SIG-M5 treated with dmso at 0.1 percent for 504 hours (cell line): ENCODE data around the gene PLEKHB2.
"Not testable (repeated sequence)": the region's sequence is repeated elsewhere in the genome, so short reads cannot be mapped to it uniquely, and the experiment has no call there.

Experiments used
- DNase-seq: peaks from one replicate; lab custom pipeline; 2025; ENCODE audit not compliant: unreplicated experiment; lab: John Stamatoyannopoulos, UW

Gene PLEKHB2

GRCh38 chr2:131093696-131094462 lies 11.3 kb upstream of the PLEKHB2 start:
- peak; percentile 62 for DNase-seq

- no peak for DNase-seq
These were observed 10.5 kb upstream of the PLEKHB2 start for GRCh38 chr2:131094463-131095281.

GRCh38 chr2:131103165-131103564 lies 2.0 kb upstream of the PLEKHB2 start:
- DNase-seq, result no peak

GRCh38 chr2:131104487-131105155 lies 515 bp upstream of the PLEKHB2 start:
- peak; percentile 96 for DNase-seq

- peak; percentile 69 for DNase-seq
These were observed 1.0 kb downstream of the PLEKHB2 start for GRCh38 chr2:131105950-131106801.

- DNase-seq, result no peak
These were observed 7.4 kb downstream of the PLEKHB2 start for GRCh38 chr2:131112529-131112928.

- DNase-seq, result no peak
These were observed 8.6 kb downstream of the PLEKHB2 start for GRCh38 chr2:131113566-131114227.

GRCh38 chr2:131114950-131115349 lies 9.8 kb downstream of the PLEKHB2 start:
- not testable (repeated sequence) for DNase-seq

GRCh38 chr2:131115752-131116151 lies 10.6 kb downstream of the PLEKHB2 start:
- no peak for DNase-seq

GRCh38 chr2:131120815-131121317 lies 15.7 kb downstream of the PLEKHB2 start:
- DNase-seq, result peak; percentile 39

- DNase-seq, result no peak
These were observed 16.3 kb downstream of the PLEKHB2 start for GRCh38 chr2:131121464-131121863.

- no peak for DNase-seq
These were observed 17.4 kb downstream of the PLEKHB2 start for GRCh38 chr2:131122496-131122895.

GRCh38 chr2:131123192-131123591 lies 18.1 kb downstream of the PLEKHB2 start:
- no peak for DNase-seq

- DNase-seq, result no peak
These were observed 20.1 kb downstream of the PLEKHB2 start for GRCh38 chr2:131125195-131125757.

GRCh38 chr2:131126436-131126835 lies 21.3 kb downstream of the PLEKHB2 start:
- no peak for DNase-seq

GRCh38 chr2:131127076-131127475 lies 21.9 kb downstream of the PLEKHB2 start:
- DNase-seq, result no peak

GRCh38 chr2:131127981-131128380 lies 22.8 kb downstream of the PLEKHB2 start:
- DNase-seq, result no peak

GRCh38 chr2:131130298-131130596 lies 25.1 kb downstream of the PLEKHB2 start:
- DNase-seq, result no peak

- no peak for DNase-seq
These were observed 27.6 kb downstream of the PLEKHB2 start for GRCh38 chr2:131132729-131133128.

- DNase-seq, result no peak
These were observed 35.4 kb downstream of the PLEKHB2 start for GRCh38 chr2:131140581-131140980.
